ENCODE results near the gene JDP2.

The JDP2 gene

GRCh38 chr14:75486318-75486717 is 58.5 kb downstream of the JDP2 start:
- no peaks in the 10 kb centered on the region for H3K4me1 ChIP-seq (ENCODE audit: control insufficient read depth, insufficient read depth, low read length)
- H3K36me3 ChIP-seq (ENCODE audit: control insufficient read depth in 2 of 2, insufficient read depth in 1 of 2, low read length in 2 of 2) = no peaks in the 10 kb centered on the region
- no peak overlapping the region for H3K27ac ChIP-seq (ENCODE audit: extremely low read depth, low read depth, low read length)
- ChIA-PET POLR2A (no interaction called here), CTCF (interaction anchor here (0.8 to 8.0 kb wide), 5 partner anchors 9 to 179 kb away, joined by 3 to 101 read pairs (median 4); no protein-coding TSS in a partner anchor)
- no peaks in the 10 kb centered on the region for H3K9me3 ChIP-seq (ENCODE audit: control insufficient read depth, insufficient read depth, low read depth, low read length)
- H3K4me3 ChIP-seq (ENCODE audit: low read depth, low read length) = no peak overlapping the region
- peak; percentile 66 for TF ChIP-seq PRDM1 (tag by site-specific recombination; IDR thresholded peaks at IDR 0.05)
- TF ChIP-seq ZNF473 (tag by site-specific recombination; IDR thresholded peaks at IDR 0.05) = no peak
- TF ChIP-seq GFI1B (tag by site-specific recombination; IDR thresholded peaks at IDR 0.05) = no peak
- no peak for TF ChIP-seq ZBTB20 (tag by site-specific recombination; IDR thresholded peaks at IDR 0.05)
- TF ChIP-seq ELK4 (IDR thresholded peaks at IDR 0.05; ENCODE audit: borderline replicate concordance, low read depth, low read length) = no peak
- TF ChIP-seq ZNF366 (tag by site-specific recombination; conservative IDR thresholded peaks at IDR 0.05) = peak; percentile 97
- no peak for TF ChIP-seq PRDM6 (tag by site-specific recombination; IDR thresholded peaks at IDR 0.05)
- no peak for TF ChIP-seq ZNF510 (tag by site-specific recombination; IDR thresholded peaks at IDR 0.05; ENCODE audit: insufficient replicate concordance)

GRCh38 chr14:75487155-75487671 is 59.4 kb downstream of the JDP2 start:
- H3K27ac ChIP-seq (ENCODE audit: extremely low read depth, low read depth, low read length) = no peak overlapping the region
- CTCF ChIA-PET = interaction anchor here (0.6 to 8.0 kb wide), 9 partner anchors 8 to 355 kb away, joined by 3 to 101 read pairs (median 4); no protein-coding TSS in a partner anchor
- H3K4me3 ChIP-seq (ENCODE audit: low read depth, low read length) = no peak overlapping the region
- H3K9me3 ChIP-seq (ENCODE audit: control insufficient read depth, insufficient read depth, low read depth, low read length) = no peaks in the 10 kb centered on the region
- no peaks in the 10 kb centered on the region for H3K36me3 ChIP-seq (ENCODE audit: control insufficient read depth in 2 of 2, insufficient read depth in 1 of 2, low read length in 2 of 2)
- no peaks in the 10 kb centered on the region for H3K4me1 ChIP-seq (ENCODE audit: control insufficient read depth, insufficient read depth, low read length)
- POLR2A ChIA-PET = no interaction called here
- no peak for TF ChIP-seq GLI2 (tag by site-specific recombination; IDR thresholded peaks at IDR 0.05; ENCODE audit: borderline replicate concordance, low read depth)
- no peak for TF ChIP-seq ZSCAN18 (tag by site-specific recombination; IDR thresholded peaks at IDR 0.05)
- TF ChIP-seq ZBTB10 (tag by site-specific recombination; IDR thresholded peaks at IDR 0.05) = no peak
- TF ChIP-seq HOXA7 (CRISPR knock-in tag; IDR thresholded peaks at IDR 0.05; ENCODE audit: borderline replicate concordance) = no peak
- TF ChIP-seq ZNF146 (tag by site-specific recombination; IDR thresholded peaks at IDR 0.05) = no peak
- no peak for TF ChIP-seq ZNF704 (tag by site-specific recombination; IDR thresholded peaks at IDR 0.05)
- TF ChIP-seq ZNF626 (tag by site-specific recombination; IDR thresholded peaks at IDR 0.05) = no peak
- no peak for TF ChIP-seq ZNF692 (tag by site-specific recombination; IDR thresholded peaks at IDR 0.05)
- no peak for TF ChIP-seq ZBTB8A (tag by site-specific recombination; IDR thresholded peaks at IDR 0.05)
- no peak for TF ChIP-seq FEZF1 (tag by site-specific recombination; IDR thresholded peaks at IDR 0.05)
- no peak for TF ChIP-seq ZNF707 (tag by site-specific recombination; IDR thresholded peaks at IDR 0.05)
- TF ChIP-seq YY2 (tag by site-specific recombination; IDR thresholded peaks at IDR 0.05) = no peak
- no peak for TF ChIP-seq PATZ1 (tag by site-specific recombination; IDR thresholded peaks at IDR 0.05)
- TF ChIP-seq ZNF19 (tag by site-specific recombination; IDR thresholded peaks at IDR 0.05; ENCODE audit: low read depth) = no peak

All from HEK293 (cell line).